Esophagus muscularis mucosa (tissue), 3 donors: ENCODE data around the gene GPATCH2.

Source experiments
- CTCF ChIP-seq, 3 experiments: fragments of 200-600 bp in 2 of 3; fragments of 450-650 bp in 1 of 3; sonication (generic) in 2 of 3; IDR thresholded peaks; one replicate each; pipeline ENCODE4 v1.5.1; 2017 to 2019; ENCODE audit warnings: antibody characterized with exemption in 3 of 3, mild to moderate bottlenecking in 2 of 3, moderate library complexity in 1 of 3
- POLR2AphosphoS5 ChIP-seq, 2 donors: sonication (generic); formaldehyde crosslinking; IDR thresholded peaks; one replicate each; pipeline ENCODE4 v1.6.1; 2017; ENCODE audit warnings: antibody characterized with exemption in 2 of 2

GRCh38 chr1:217462159-217462558 lies 168.7 kb downstream of the GPATCH2 start:
- TF ChIP-seq POLR2AphosphoS5 (IDR thresholded peaks at IDR 0.05) (no peak), CTCF (IDR thresholded peaks at IDR 0.05) (no peak)
